Stomach (tissue), 4 donors: ENCODE data around the gene S100A2.

Source experiments
- EP300 ChIP-seq: sonication (generic); formaldehyde crosslinking; IDR thresholded peaks from one replicate; pipeline ENCODE4 v1.6.1; 2017; ENCODE audit warnings: antibody characterized with exemption
- POLR2A ChIP-seq, 4 donors: fragments of 450-650 bp; IDR thresholded peaks; one replicate each; pipeline ENCODE4 v1.6.1; 2016; ENCODE audit warnings: antibody characterized with exemption in 4 of 4, control low read depth in 2 of 4, mild to moderate bottlenecking in 1 of 4, moderate library complexity in 1 of 4
- POLR2AphosphoS5 ChIP-seq, 3 donors: sonication (generic); formaldehyde crosslinking; IDR thresholded peaks; one replicate each; pipeline ENCODE4 v1.6.1; 2016; ENCODE audit warnings: antibody characterized with exemption in 3 of 3
- TF ChIP-seq, protein P1 (sequence below), 7 experiments: fragments of 450-650 bp in 4 of 7; fragments of 200-600 bp in 3 of 7; sonication (generic) in 3 of 7; IDR thresholded peaks; one replicate each; pipeline ENCODE4 v1.5.1; 2016 to 2019; ENCODE audit warnings: antibody characterized with exemption in 7 of 7, control low read depth in 2 of 7, mild to moderate bottlenecking in 1 of 7

DNA sequence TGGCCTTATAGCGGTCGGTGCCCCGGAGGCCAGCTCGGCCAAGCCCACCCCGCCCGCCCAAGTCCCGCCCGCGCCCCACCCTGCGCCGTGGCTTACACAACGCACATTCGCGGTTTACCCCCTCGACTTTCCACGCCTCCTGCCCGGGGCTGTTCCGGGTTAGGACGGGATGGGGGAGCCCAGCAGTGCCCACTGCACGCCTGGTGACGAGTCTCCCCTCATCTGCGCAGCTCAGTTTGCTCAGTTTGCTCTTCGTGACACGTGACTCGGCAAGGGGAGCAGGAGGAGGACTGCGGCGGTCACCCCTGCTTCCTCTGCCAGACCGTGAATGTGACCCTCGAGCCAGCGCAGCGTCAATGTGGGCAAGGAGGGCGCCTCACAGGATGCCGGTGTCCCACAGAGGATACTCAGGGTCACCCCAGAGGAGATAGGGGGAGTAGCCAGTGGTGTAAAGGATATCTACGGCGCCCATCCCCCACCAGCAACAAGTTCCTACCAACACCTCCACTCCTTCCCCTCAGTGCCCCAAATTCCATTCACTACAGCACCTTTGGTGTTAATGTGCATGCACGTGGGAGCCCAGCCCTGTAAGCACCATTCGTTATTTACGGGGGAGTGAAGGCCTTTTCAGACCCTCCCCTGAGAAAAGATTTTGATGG is 29.5 kb downstream of the S100A2 start:
- TF ChIP-seq POLR2A (IDR thresholded peaks at IDR 0.05) (peak in 1 of 4 donors; percentile 39), POLR2AphosphoS5 (IDR thresholded peaks at IDR 0.05) (peak; percentile 65 to 95 (median 89)), EP300 (no peak)
- TF ChIP-seq, protein P1, sequence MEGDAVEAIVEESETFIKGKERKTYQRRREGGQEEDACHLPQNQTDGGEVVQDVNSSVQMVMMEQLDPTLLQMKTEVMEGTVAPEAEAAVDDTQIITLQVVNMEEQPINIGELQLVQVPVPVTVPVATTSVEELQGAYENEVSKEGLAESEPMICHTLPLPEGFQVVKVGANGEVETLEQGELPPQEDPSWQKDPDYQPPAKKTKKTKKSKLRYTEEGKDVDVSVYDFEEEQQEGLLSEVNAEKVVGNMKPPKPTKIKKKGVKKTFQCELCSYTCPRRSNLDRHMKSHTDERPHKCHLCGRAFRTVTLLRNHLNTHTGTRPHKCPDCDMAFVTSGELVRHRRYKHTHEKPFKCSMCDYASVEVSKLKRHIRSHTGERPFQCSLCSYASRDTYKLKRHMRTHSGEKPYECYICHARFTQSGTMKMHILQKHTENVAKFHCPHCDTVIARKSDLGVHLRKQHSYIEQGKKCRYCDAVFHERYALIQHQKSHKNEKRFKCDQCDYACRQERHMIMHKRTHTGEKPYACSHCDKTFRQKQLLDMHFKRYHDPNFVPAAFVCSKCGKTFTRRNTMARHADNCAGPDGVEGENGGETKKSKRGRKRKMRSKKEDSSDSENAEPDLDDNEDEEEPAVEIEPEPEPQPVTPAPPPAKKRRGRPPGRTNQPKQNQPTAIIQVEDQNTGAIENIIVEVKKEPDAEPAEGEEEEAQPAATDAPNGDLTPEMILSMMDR (IDR thresholded peaks at IDR 0.05), result no peak
